ENCODE measurements around the gene ZBTB7C. TPM values are rescaled to one million over a fixed set of nuclear protein-coding genes. Genes with fewer than 3 reads are reported as not detected.

The ZBTB7C gene
- total RNA-seq, 1 experiment from 2014 or later = 0.35 TPM

DNA sequence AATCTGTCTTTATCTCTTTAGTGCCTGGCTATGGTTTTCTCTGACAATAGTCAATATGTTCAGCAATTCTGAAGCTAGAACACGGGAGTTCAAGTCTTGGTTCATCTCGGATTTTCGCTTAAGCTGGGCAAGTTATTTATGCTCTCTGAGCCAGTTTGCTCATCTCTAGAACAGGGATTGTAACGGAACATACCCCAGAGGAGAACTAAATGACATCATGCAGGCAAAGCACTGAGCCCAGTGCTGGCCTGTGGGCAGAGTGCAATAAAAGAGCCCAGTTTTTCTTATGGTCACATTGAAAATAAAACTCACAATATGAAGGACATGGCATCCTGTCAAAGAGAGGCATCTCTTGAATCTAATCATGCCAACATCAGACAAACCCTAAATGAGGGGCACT is 143.9 kb downstream of the ZBTB7C start:
- DNase-seq (ENCODE audit: extremely low read depth, low read depth) = no peak

DNA sequence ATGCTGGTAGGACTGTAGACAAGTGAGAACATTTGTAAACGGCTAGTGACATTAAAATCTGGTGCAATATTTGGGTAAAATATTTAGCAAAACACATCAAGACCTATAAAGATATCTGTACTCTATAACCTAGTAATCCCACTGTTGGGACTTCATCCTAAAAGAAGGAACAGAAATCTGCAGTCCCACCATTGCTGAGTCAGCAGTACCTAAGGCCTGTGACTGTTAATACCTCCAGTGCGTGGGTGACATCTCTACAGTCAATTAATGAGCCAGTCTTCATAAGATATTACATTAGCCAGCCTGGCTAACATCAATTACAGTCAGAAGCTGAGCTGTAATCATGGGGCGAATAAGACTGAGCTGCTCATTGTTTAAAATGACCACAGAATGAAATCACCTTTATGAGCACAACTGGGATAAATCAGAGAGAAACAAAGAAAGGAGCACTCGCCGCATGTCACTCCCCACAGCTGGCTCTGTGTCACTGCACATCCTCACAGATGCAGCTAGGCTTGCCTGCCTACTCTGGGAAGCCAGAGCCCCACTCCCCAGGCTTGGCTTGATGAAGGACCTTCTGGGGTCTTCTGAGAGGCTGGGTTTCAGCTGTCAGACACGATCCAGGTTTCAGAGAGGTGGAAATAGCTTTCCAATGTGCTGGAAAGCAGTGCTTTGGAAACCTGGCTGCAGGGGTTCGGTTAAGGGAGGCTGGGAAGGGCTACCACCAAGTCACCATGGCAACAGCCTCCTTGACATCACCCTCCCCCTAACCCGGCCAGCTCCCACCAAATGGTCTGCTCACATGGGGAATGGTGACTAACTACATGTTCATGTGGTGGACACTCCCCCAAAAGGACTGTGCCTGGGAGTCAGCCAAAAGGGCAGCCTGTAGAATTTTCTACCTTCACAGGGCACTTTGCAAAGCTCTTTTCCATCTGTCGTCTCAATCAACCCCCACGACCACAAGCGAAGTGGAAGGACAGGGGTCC is 145.0 kb downstream of the ZBTB7C start:
- no peak for DNase-seq (ENCODE audit: extremely low read depth, low read depth)

DNA sequence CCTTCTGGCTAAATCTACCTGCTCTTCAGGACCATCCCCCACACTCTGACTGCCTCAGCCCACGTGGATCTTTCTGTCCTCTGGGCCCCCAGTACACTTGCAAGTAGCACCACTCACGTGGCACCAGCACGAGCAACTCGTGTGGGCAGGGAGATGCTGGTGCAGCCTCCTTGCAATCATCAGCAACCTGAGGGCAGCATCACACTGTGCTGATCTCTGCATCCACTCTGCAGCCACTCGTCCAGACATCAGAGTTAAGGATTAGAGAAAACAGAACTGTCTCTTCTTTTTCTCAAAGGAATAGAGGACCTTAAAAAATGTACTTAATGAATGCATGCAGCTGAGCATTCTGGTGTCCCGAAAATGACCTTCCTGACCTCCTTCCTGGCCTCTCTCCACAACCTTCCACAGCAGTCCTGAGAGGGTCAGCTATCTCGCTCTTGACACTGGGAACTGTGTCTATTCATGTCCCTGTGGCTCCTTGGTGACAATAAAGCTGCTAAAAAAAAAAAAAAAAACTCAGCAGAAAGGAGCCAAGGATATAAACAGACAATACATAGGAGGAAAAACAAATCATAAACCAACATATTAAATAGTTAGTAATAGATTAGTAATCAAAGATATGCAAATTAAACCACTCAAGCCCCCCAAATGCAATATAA is 145.9 kb downstream of the ZBTB7C start:
- DNase-seq (ENCODE audit: extremely low read depth, low read depth) = no peak

DNA sequence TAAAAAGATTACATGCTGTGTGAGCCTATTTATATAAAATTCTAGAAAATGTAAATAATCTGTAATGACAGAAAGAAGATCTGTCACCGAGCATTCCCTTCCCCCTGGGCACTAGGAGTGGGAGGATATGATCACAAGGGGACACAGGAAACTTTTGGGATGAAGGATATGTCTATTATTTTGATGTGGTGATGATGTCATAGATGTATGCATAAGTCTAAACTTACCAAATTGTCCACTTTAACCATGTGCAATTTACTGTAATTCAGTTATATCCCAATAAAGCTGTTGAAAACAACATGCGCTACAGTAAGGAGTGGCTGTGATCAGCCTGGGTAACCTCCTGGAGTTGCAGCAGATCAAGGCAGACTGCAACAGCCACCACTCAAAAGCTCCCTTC is 148.9 kb downstream of the ZBTB7C start:
- DNase-seq (ENCODE audit: extremely low read depth, low read depth) = no peak

DNA sequence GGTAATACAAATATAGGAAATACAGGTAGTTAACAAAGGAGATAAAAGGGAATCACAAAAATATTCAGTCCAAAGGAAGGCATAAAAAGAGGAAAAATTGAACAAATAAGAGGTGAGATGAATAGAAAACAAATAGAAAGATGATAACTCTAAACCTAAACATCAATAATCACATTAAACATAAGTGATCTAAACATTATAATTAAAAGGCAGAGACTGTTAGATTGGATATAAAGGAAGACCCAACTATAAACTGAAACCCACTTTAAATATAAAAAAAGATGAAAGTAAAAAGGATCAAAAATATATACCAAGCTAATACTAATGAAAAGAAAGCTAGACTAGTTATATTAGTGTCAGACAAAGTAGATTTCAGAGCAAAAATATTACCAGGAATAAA is 152.3 kb downstream of the ZBTB7C start:
- DNase-seq (ENCODE audit: extremely low read depth, low read depth) = no peak

DNA sequence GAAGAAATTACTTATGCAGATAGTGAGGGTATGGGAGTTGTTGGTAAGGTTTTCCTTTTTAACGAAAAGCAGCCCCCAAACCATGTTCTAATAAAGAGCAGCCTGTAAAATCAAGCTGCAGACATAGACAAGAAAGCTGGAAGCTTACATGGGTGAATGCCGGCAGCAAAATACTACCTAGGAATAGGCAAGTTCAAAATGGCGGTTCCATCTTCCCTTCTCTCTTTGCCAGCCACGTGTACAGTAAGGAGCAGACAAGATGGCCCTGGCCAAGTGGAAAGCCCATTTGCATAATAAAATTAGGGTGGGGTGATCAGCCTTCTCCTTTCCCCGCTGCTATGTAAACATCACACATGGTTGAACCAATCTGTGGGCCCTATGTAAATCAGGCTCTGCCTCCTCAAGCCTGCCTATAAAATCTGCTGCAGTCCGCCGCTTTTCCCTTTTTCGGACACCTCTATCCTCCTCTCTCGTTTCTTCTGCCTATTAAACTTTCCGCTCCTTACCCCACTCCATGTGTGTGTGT is 155.0 kb downstream of the ZBTB7C start:
- no peak for DNase-seq (ENCODE audit: extremely low read depth, low read depth)

DNA sequence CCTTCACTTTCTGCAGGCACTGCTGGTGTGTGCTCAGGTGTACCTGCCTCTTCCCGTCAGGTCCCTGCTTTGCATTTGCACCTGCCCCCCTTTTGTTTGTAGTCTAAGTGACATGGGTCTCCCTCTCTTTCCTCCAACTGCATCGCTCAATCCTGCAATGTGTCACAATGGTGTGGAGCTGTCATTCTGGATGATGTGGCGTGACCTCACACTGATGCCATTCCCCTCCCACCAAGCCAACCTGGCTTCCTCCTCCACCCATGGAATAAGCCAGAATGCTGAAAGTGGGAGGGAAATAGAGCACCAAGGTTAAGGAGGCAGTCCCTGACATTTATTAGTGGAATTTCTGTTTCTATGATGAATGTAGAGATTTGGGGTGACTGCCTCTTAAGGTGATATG is 156.7 kb downstream of the ZBTB7C start:
- no peak for DNase-seq (ENCODE audit: extremely low read depth, low read depth)

DNA sequence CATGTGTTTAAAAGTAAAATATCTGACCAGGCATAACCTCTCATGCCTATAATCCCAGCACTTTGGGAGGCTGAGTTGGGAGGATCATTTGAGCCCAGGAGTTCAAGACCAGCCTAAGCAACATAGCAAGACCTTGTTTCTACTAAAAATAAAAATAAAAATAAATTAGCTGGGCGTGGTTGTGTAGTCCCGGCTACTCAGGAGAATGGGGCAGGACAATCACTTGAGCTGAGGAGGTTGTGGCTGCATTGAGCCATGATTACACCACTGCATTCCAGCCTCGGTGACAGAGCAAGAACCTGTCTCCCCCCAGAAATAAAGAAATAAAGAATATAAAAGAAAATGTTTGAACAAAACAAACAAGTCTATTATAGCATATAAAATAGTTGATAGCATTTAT is 158.3 kb downstream of the ZBTB7C start:
- DNase-seq (ENCODE audit: extremely low read depth, low read depth) = no peak

DNA sequence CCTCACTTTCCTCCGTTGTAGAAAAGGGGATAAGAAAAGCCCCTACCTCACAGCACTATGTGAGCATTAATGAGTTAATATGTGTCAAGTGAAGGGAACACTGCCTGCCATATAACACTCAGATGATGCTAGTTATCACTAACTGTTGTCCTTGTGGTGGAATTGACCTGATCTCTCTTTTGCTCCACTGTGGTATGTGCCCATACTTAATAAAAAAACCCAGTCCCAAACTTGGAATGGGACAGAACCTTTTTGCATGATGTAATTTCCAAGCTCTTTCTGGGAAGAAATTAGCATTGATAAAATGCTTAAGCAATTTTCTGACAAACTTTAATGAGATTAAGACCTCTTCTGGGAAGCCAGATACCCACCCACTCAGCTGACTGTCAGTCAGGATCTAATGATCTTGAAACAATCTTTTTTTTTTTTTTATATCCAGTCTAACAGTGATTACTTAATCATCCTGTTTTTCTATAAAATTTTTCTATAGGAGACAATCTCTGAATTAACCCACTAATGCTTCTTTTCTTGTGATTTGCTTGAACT is 158.7 kb downstream of the ZBTB7C start:
- DNase-seq (ENCODE audit: extremely low read depth, low read depth) = no peak

DNA sequence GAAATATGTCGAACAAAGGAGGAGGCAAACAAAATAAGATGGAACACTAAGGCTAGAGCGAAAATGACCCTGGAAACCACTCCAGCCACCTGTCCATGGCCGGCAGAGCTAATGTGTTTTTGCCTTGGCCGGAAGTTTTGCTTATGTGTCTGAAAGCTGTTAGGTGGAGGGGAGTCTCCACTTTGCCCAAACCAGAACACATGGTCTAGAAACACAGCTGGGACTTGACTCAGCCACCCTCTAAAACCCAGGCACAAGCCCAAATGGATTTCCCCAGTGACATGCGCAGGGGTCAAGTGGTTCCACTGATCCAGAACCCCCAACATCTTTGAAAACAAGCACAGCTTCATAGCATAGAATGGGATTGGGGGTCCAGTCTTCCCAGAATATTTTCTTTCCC is 159.3 kb downstream of the ZBTB7C start:
- DNase-seq (ENCODE audit: extremely low read depth, low read depth) = no peak

DNA sequence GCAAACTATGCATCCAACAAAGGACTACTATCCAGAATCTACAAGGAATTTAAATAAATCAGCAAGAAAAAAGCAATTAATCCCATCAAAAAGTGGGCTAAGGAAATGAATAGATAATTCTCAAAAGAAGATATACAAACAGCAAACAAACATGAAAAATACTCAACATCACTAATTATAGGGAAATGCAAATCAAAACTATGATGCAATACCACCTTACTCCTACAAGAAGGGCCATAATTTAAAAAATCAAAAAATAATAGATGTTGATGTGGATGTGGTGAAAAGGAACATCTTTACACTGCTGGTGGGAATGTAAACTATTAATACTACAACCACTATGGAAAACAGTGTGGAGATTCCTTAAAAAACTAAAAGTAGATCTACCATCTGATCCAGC is 164.7 kb downstream of the ZBTB7C start:
- DNase-seq (ENCODE audit: extremely low read depth, low read depth) = no peak

DNA sequence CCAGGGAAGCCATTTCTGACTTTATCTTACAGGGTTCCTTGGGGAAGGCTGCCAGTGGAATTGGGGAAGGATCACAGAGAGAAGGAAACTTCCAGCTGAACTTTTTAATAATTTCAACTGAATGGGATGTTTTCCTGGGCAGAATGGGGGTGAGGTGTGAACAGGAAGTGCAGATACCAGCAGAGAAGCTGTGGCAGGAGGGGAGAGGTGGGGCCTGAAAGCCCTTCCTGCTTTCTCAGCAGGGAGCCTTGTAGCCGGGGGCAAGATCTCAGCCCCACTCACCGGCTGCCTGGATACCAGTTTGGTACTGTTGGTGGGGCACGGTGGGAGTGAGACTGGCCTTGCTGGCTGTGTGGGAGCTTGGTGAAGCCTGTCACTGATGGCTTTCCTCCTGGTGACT is 170.5 kb downstream of the ZBTB7C start:
- DNase-seq (ENCODE audit: extremely low read depth, low read depth) = no peak

DNA sequence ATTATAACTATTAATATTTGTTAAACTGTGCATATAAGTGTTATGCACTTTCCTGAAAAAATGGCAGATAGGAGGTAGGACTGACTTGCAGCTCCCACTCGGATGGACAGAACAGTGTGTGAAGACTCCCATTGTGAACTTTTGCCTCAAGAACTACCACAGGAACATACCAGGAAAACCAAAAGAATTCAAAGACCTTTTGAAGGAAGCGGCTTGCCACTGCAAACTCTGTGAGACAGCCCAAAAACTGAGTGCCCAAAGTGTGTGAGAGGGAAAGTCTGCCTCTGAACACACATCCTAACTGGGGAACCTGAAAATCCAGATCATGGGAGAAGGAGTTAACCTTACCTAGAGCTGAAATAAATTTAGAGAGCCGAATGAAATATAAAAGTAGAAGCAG is 171.0 kb downstream of the ZBTB7C start:
- no peak for DNase-seq (ENCODE audit: extremely low read depth, low read depth)

DNA sequence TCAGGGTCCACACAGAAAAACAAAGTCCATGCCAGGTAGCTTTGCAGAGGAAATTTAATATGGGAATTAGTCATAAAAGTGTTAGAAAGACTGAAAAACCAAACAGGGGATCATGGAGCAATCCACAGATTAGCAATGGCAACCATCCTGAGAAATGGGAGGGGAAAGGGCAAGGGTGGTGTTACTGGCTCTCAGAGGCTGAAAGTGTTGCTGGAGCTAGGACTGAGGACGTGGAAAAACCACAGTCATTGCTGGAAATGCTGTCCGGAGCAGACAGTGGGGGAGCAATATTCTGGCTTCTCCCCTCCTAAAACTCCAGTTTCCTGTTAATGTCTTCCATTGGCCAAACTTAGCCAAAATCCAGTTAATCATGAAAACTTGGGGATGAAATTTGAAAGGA is 172.4 kb downstream of the ZBTB7C start:
- DNase-seq (ENCODE audit: extremely low read depth, low read depth) = no peak

DNA sequence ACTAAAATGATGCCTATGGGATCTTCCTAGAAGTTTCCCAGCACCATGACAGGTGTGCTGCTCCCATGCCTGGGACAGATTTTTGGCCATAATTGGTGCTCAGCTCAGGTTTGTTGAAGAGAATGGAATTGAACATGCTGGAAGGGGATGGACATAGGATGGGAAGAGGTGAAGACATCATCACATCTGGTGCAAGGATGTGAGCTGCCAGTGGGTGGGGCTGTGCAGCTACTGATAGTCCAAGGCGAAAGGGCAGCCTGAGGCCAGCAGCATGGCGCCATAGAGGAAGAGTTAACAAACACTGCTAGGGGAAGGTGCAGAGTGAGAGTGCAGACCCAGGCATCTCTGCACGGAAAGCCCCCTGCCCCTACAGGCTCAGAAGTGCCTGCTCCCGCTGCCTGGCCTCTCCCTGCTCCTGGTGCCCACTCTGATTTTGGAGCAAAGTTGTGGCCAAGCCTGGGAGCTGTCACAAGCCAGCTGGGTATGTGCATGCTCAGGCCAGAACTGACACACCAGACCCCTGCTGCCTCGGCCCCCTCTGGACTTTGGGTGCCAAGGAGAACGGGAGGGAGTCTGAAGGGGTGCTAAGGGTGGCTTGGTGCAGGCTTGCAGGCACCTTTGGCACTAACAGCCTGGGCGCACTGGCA is 178.6 kb downstream of the ZBTB7C start:
- peak; percentile 57 for DNase-seq (ENCODE audit: extremely low read depth, low read depth)

DNA sequence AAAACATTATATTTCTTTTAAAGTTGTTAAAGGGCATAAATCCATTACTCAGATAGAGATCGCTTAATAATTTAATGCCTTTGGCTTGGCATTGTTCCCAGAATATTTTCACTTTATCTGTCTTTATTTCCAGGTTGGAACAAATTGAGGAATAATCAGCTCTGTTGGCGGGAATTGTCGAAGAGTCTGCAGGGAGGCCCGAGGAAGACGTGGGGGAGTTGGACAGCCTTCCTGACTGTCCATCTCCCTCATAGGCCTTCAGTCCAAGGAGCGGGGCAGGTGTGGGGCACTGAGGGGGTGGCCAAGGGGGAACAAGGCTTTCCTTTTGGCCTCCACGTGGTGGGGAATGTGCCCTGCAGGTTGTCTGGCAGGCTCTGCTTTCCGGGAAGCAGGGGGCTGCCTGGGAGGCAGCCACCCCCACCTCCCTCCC is 179.6 kb downstream of the ZBTB7C start:
- DNase-seq (ENCODE audit: extremely low read depth, low read depth) = no peak

DNA sequence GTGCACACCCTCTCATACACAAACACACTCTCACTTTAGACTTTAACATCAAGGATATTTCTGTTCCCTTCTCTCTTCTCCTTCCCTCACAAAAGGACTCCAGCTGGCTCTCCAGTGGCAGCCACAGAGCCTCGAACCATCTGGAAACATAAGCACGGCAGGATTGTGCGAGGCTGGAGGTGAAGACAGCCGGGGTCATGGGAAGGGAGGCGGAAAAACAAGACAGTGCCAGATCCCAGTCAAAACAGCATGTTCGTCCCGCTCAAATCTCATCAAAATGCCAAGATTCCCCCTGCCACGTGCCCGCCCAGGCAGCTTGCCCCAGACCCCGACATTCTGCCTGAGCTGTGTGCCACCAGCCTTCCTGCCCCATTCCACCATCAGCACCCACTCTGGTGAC is 180.3 kb downstream of the ZBTB7C start:
- DNase-seq (ENCODE audit: extremely low read depth, low read depth) = no peak

DNA sequence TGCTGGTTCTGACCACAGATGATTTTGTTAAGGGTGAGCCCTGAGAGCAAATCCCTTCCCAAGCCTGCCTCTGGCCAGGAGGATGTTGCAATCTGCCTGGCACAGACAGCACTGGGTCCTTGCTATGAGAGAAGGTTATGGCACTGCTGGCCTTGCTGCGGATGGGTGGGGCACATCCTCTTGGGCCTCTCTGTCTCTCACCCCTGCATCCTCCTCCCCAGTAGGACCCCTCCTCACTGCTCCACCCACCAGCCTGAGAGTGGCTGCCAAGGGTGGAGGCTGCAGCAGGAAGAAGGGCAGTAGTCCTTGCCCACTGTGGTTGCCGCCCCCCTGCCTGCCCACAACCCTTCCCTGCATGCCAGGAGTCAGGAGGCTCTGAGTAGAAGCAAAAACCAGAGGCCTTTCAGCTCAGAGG is 180.9 kb downstream of the ZBTB7C start:
- DNase-seq (ENCODE audit: extremely low read depth, low read depth) = no peak

DNA sequence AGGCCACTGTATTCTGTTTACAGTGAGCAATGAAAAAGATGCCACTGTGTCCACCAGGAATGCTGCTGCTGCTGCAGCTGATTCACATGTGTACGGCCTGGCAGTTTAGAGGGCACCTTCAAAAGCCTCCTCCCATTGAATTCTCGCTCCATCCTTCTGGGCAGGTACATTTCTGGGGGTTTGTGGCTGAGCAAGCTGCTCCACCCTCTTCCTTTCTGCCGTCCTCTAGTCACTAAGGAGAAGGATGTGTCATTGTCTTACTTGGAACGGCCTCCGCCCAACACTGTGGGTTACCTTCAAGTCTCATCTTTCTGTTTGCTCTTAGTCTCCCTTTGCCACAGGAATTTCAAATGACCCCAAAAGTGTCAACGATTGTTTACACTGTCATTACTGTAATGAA is 182.0 kb downstream of the ZBTB7C start:
- no peak for DNase-seq (ENCODE audit: extremely low read depth, low read depth)

DNA sequence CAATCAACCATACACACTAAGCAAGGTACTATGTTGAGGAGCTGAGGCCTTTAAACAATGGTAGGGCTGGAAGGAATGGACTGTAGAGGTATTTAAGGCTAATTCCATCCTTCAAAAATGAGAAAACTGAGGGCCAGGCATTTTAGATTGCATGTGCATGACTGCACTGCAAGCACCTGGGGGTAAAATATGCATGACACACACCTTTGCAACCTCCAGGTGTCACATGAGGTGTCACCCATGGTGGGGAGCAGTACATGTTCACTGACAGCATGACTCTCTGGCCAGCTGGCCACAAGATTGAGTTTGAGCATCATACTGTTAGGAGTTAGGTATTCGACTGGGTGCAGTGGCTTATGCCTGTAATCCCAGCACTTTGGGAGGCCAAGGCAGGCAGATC is 182.8 kb downstream of the ZBTB7C start:
- no peak for DNase-seq (ENCODE audit: extremely low read depth, low read depth)

DNA sequence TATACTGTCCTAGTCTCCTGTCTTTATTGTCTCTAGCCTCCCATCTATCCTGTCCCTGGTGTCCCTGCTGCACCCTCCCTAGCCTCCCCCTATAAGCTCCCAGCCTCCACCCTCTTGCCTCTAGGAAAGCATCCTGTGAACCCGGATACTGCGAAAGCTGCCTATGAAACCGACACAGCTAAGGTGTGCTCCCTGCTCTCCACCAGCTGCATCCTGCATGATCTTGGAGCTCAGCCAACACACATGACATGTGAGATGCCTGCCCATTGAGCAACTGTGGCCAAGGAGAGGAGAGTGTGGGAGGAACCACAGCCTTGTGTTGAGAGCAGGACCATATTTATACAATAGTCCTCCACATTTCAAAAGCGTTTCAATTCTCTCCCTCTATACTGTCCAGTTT is 187.1 kb downstream of the ZBTB7C start:
- peak; percentile 3 for DNase-seq (ENCODE audit: extremely low read depth, low read depth)

All from NCI-H460 (cell line).